Measurements from ENCODE around the gene ZFYVE9.
"Not testable (repeated sequence)": the region's sequence is repeated elsewhere in the genome, so short reads cannot be mapped to it uniquely, and the experiment has no call there.

Gene ZFYVE9

DNA sequence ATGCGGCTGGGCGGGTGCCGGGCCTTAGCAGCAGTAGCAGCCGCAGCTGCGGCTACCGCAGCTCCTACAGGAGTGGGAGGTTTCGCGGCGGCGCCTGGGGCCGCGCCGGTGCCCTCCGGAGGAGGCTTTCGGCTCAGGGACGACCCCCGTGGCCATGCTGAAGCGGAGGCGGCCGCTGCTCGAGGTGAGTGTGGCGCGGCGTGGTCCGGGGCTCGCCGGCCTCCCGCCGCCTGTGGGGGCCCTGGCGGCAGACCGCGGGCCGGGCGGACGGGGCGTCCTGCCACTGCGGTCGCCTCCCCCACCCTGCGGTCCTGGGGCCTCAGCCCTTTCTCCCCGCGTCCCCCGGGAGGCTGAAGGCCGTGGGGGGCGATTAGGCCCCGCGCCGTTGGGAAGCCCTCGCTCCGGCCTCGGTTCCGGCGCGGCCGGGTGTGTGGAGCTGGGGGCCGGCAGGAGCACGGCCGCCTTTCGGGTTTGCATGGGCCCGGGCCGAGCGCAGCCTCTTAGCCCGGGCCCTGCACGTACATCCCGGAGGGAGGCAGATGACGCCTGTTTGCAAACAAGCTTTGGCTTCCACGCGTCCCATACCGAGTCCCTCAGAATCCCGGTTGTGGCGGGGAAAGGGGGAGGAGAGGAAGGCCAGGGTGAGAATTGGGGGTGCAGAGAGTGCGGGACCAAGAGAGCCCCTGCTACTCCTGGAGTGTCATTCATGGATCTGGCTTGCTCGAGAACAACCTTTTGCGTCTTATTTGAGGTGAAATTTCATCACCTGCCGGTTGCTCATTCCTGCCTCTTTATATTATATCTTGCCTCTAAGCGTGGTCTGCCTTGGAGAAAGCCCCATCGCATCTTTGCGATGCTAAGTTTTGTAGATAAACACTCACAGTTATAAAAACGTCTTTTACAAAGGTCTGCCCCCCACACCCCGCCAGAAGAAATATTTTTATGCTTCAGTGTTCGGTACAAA is 613 bp downstream of the ZFYVE9 start:
- DNase-seq (ENCODE audit: extremely low read depth in 1 of 2, low read depth in 1 of 2), result peak in 1 of 2 donors; percentile 9

DNA sequence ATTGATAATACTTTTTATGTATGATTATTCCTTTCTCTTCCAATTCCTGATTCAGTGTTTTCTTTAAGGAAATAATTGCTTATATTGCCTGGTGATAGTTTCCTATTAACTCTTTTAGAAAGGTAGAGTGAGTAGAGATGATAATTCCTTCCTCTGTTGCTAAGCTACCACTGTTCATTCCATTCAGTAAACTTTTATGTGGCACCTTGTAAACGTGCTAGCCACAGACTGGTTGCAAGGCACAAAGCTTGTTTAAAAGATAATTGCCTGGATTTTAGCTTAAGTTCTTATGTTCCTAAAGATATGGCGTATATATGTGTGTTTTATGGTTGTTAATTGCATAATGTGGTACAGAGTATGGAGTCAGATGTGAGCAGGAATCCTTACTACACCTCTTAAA is 3.2 kb downstream of the ZFYVE9 start:
- DNase-seq (ENCODE audit: extremely low read depth in 1 of 2, low read depth in 1 of 2), result no peak

DNA sequence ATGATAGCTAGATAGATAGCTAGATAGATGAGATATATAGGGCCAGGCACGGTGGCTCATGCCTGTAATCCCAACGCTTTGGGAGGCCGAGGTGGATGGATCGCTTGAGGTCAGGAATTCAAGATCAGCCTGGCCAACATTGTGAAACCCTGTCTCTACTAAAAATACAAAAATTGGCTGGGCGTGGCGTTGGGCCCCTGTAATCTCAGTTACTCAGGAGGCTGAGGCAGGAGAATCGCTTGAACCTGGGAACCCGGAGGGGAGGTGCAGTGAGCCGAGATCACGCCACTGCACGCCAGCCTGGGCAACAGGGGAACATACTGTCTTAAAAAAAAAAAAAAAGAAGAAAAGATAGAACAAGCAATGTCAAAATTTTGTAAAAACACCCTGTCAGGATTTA is 8.6 kb downstream of the ZFYVE9 start:
- DNase-seq (ENCODE audit: extremely low read depth in 1 of 2, low read depth in 1 of 2), result not testable (repeated sequence)

DNA sequence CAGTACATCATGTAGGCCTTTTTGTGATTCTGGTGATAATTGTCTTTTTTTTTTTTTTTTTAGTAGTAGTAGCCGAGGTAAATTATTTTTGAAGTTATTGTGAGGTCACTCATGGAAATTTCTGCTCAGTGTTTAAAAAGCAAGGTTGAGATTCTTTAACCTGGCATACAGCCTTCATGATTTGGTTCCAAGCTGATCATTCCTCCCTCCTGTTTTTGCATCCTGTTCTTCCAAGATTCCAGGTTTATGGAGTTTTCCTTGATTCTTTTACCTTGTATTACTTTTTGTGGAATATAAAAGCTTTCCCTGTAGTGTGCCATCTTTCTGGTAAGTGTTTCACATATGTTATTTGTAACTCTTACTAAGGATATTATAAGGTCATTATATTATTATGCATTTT is 9.1 kb downstream of the ZFYVE9 start:
- DNase-seq (ENCODE audit: extremely low read depth in 1 of 2, low read depth in 1 of 2), result no peak

DNA sequence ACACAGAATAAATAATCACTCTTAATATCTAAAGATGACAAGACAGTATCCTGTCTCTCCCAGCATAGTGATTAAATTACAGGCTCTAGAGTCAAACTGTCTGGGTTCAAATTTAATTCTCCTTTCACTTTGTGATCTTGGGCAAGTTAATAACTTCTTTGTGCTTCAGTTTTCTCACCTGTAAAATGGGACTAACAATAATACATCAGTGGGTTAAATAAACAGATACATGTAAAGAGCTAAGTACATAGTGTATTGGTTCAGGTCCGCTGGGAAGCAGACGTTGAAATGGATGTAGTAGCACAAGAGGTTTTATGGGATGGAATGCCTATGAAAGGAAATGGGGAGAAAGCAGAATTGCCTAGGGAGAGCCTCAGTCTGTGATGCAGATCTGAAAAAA is 10.7 kb downstream of the ZFYVE9 start:
- DNase-seq (ENCODE audit: extremely low read depth in 1 of 2, low read depth in 1 of 2), result no peak

DNA sequence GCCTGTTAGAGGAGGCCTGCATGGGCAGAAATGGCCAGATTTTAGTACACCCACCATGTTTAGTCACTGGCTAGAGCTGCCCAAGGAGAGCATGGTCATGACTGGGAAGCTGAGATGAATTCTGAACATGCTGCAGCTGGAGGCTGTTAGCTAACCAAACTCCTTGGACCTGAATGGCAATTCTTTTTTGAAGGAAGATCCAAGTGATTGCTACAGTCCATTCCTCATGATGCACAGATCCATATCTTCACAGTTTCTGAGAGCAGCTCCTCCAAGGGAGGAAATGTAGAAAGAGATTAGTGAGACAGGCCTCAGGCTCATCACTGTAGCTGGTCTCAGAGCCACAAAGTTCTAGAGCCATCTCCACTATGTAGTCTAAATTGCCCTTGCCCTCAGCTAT is 11.1 kb downstream of the ZFYVE9 start:
- no peak for DNase-seq (ENCODE audit: extremely low read depth in 1 of 2, low read depth in 1 of 2)

DNA sequence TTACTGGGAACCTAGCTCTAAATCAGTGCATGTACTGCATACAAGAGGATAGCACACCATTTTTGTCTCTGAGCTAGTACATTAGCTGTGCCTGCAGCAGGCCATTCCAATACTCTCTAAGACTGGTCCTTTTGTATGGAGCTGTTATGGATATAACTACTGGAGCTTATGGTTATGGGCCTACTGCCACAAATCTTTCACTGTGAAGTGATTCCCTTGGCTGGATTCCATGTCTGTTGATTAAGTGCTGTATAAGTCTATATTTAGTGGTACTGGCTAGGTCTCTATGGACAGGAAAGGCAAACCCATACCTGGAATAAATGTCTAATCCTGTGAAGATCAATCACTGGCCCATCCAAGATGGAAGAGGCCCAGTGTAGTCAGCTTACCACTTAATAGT is 12.0 kb downstream of the ZFYVE9 start:
- DNase-seq (ENCODE audit: extremely low read depth in 1 of 2, low read depth in 1 of 2), result no peak

DNA sequence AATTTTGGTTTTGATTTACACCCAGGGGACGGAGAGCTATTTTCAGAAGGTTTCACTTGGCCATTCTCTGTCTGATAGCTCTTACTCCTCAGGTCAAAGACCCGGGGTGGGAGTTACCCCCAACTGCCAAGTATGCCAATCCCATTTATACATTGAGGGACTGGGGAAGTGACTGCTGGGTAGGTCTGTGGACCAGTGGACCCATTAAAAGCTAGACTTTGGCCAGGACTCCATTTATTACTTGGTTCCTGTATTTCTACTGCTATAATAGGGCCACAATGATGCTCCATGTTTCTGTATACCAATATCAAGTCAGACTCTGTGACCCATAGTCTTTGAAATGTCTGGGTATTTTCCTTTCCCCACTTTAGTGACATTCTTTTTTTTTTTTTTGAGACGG is 14.6 kb downstream of the ZFYVE9 start:
- no peak for DNase-seq (ENCODE audit: extremely low read depth in 1 of 2, low read depth in 1 of 2)

DNA sequence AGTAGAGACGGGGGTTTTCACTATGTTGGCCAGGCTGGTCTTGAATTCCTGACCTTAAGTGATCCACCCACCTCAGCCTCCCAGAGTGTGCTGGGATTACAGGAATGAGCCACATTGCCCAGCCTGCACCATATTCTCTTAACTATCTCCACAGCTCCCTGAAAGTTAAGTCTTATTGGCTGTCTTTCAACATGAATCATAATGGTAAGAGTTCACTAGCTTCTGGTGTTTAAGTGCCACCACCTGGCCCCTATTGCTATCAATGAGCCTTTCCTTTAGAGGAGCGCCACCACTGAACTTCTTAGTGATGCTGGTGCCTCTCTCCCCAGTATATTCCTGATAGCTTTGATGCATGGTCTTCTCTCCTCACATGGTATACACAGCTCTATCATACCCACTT is 15.7 kb downstream of the ZFYVE9 start:
- DNase-seq (ENCODE audit: extremely low read depth in 1 of 2, low read depth in 1 of 2), result no peak

DNA sequence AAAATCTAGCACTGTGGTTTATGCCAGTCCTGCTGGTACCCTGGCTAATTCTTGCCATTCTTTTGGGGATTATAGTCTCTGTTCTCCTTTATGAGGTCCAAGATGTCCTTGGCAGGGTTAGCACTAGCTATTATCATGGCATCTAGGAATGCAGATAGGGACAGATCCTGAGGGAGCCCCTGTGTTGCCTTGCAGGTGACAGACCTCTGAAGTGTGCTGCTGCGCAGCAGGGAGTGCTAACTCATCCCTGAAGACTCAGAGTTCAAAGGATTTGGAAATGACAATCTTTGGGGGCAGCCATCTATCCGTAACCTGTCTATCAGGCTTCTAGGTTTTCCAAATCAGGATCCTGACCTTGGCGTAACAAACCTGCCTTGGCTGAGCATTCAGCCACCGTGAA is 16.3 kb downstream of the ZFYVE9 start:
- DNase-seq (ENCODE audit: extremely low read depth in 1 of 2, low read depth in 1 of 2), result no peak

DNA sequence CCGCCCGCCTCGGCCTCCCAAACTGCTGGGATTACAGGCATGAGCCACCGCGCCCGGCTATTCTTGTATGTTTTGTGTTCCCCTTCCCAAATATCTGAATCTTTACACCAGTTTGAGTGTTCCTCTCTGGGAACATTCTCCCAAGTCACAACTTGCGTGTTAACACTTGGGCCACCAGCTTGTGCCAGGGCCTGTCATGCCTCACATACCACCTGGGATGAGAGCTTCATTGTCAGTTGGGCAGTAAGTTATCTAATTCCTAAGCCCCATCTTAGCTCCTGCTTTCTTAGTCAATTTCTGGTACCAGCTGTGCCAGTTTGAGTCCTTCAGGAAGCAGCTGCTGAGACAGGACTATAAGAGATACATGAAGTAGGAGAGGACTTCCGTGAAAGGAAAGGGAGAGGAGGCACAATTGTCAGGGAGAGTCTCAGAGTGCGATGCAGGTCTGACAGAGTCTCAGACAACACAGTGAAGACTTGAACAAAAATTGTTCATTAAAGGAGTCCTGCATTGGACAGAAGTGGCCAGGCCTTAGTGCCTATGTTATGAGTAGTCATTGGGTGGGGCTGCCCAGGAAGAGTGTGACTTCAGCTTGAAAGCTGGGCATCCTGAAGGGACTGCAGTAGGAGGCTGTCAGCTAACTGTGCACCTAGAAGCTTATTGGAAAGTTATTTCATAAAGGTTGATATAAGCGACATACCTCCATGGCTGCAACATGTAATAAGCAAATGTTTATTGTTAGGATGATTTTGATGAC is 17.3 kb downstream of the ZFYVE9 start:
- no peak for DNase-seq (ENCODE audit: extremely low read depth in 1 of 2, low read depth in 1 of 2)

DNA sequence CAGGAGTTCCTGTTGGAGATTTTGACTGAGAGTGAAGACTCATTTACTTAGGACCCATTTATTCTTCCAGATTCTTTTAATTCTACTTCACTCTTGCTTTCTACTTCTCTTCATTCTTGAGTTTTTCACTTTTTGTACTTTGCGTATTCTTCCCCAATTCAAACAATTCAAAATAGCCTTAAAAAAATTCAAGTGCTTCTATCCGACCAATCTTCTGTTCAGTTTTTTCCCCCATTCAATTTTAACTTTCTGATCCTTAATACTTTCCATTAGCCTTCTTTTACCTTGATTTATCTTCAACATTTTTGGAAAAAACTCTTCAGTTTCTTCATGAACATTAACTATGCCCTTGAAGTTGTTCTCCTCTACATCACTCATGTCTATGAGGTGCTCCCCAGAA is 21.1 kb downstream of the ZFYVE9 start:
- no peak for DNase-seq (ENCODE audit: extremely low read depth in 1 of 2, low read depth in 1 of 2)

DNA sequence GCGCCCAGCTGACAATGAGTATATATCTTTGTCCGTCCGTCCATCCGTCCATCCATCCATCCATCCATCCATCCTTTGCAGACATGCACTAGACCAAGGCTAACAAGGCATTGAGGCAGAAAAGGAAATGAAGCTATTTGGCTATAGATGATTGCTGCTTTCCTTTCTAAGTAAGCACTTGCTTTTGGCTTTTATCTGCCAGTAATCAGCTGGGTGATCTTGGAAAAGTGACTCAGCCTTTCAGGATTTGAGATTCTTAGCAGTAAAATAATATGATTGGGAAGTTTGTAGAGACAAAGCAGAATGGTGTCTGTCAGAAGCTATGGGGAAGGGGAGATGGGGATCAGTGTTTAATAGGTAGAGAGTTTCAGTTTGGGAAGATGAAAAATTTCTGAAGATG is 22.7 kb downstream of the ZFYVE9 start:
- DNase-seq (ENCODE audit: extremely low read depth in 1 of 2, low read depth in 1 of 2), result no peak

DNA sequence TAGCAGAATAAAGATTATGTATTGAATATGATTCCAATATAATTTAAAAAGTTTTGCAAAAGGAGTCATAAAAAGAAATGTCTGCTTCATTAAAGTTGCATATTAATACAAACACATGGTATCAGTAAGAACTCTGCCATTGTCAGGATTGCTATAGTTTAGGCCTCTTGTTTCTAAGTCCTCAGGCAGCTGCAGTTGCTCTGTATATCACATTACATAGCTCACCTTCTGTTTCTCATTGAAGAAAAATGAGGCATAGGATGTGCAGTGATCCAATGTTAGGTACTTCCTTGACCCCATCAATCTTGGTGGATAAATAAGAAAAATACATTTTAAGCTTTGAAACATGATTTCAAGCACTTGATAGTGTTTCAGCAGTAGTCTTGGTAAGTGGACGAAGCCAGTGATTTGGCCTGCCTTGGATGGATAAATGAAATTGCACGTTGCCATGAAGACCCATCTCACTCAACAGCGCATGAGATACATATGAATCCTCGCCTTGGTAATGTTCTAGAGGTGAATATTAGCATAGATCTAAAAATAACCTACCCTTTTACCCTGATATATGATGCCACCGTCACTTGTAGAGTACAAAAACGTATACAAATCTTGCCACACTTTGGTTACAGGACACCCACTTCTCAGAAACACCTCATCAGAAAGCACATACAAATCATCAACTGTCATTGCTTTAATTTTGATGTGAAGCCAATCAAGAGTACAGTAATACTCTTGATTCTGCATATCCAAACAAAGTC is 25.3 kb downstream of the ZFYVE9 start:
- DNase-seq (ENCODE audit: extremely low read depth in 1 of 2, low read depth in 1 of 2), result no peak

DNA sequence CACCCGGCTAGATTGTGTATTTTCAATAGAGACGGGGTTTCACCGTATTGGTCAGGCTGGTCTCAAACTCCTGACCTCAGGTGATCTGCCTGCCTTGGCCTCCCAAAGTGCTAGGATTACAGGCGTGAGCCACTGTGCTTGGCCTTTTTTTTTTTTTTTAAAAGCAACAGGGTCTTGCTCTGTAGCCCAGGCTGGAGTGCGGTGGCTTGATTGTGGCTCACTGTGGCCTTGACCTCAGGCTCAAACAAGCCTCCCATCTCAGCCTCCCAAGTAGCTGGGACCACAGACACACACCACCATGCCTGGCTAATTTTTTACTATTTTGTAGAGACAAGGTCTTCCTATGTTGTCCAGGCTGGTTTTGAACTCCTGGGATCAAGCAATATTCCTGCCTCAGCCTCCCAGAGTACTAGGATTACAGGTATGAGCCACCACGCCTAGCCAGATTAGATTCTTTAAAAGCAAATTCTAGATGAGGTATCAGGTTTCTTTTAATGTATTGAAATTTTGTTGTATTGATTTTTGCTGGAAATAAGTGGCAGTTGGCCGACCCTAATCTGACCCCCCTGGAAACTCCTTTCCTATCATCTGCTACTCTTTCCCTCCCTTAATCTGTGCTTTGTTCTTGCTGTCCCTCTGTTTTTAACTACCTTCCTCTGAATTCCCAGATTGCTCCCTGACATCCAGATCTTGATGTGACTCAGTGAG is 26.6 kb downstream of the ZFYVE9 start:
- DNase-seq (ENCODE audit: extremely low read depth in 1 of 2, low read depth in 1 of 2), result no peak

DNA sequence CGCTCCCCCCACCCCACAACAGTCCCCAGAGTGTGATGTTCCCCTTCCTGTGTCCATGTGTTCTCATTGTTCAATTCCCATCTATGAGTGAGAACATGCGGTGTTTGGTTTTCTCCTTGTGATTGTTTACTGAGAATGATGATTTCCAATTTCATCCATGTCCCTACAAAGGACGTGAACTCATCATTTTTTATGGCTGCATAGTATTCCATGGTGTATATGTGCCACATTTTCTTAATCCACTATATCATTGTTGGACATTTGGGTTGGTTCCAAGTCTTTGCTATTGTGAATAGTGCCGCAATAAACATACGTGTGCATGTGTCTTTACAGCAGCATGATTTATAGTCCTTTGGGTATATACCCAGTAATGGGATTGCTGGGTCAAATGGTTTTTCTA is 29.3 kb downstream of the ZFYVE9 start:
- not testable (repeated sequence) for DNase-seq (ENCODE audit: extremely low read depth in 1 of 2, low read depth in 1 of 2)

DNA sequence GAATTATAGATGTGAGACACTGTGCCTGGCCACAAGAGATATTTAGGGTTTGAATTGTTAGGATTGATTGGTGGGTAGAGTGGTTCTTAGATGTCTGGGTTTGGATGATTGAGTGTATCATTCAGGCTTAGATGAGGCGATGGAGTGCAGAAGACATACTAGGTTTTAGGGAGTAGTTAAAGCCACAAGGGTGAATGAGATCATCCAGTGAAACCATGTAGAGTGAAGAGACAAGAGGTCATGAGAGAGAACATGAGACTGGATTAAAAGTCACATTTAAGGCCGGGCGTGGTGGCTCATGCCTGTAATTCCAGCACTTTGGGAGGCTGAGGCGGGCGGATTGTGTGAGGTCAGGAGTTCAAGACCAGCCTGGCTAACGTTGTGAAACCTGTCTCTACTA is 37.2 kb downstream of the ZFYVE9 start:
- DNase-seq (ENCODE audit: extremely low read depth in 1 of 2, low read depth in 1 of 2), result no peak

DNA sequence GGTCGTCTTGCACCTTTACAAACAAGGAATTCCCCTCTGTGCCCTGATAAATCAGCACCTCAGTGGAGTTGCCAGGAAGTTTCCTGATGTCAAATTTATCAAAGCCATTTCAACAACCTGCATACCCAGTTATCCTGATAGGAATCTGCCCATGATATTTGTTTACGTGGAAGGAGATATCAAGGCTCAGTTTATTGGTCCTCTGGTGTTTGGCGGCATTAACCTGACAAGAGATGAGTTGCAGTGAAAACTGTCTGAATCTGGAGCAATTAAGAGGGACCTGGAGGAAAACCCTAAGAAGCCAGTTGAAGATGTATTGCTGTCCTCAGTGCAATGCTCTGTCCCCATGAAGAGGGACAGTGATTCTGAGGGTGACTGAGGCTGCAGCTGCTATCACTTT is 38.3 kb downstream of the ZFYVE9 start:
- DNase-seq (ENCODE audit: extremely low read depth in 1 of 2, low read depth in 1 of 2), result no peak

DNA sequence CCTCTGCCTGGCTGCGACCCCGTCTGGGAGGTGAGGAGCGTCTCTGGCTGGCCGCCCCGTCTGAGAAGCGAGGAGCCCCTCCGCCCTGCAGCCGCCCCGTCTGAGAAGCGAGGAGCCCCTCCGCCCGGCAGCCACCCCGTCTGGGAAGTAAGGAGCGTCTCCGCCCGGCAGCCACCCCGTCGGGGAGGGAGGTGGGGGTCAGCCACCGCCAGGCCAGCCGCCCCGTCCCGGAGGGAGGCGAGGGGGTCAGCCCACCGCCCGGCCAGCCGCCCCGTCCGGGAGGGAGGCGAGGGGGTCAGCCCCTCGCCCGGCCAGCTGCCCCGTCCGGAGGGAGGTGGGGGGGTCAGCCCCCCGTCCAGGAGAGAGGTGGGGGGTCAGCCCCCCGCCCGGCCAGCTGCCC is 39.9 kb downstream of the ZFYVE9 start:
- DNase-seq (ENCODE audit: extremely low read depth in 1 of 2, low read depth in 1 of 2), result not testable (repeated sequence)

DNA sequence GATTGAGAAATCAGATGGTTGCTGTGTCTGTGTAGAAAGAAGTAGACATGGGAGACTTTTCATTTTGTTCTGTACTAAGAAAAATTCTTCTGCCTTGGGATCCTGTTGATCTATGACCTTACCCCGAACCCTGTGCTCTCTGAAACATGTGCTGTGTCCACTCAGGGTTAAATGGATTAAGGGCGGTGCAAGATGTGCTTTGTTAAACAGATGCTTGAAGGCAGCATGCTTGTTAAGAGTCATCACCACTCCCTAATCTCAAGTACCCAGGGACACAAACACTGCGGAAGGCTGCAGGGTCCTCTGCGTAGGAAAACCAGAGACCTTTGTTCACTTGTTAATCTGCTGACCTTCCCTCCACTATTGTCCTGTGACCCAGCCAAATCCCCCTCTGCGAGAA is 40.4 kb downstream of the ZFYVE9 start:
- DNase-seq (ENCODE audit: extremely low read depth in 1 of 2, low read depth in 1 of 2), result not testable (repeated sequence)
